DOHH2 (cell line): Measurements from ENCODE around the gene HLA-A.

Experiments
- CTCF ChIP-seq: fragments of 200-600 bp; sonication (generic); IDR thresholded peaks from one replicate; pipeline ENCODE4 v1.5.1; 2014; ENCODE audit warnings: antibody characterized with exemption, mild to moderate bottlenecking, low read depth, low read length; ENCODE audit not compliant: poor library complexity, severe bottlenecking
- EZH2phosphoT487 ChIP-seq: fragments of 200-600 bp; sonication (generic); IDR thresholded peaks from 2 replicates; pipeline ENCODE4 v1.6.1; 2017; ENCODE audit warnings: borderline replicate concordance, mild to moderate bottlenecking, antibody characterized with exemption, low read length, moderate library complexity, mixed read lengths

- TF ChIP-seq EZH2phosphoT487 (no peak), CTCF (no peak)
Observed at GRCh38 chr6:29954272-29954671, 11.9 kb downstream of the HLA-A start.
